ENCODE results near the gene RBP7.

DNA sequence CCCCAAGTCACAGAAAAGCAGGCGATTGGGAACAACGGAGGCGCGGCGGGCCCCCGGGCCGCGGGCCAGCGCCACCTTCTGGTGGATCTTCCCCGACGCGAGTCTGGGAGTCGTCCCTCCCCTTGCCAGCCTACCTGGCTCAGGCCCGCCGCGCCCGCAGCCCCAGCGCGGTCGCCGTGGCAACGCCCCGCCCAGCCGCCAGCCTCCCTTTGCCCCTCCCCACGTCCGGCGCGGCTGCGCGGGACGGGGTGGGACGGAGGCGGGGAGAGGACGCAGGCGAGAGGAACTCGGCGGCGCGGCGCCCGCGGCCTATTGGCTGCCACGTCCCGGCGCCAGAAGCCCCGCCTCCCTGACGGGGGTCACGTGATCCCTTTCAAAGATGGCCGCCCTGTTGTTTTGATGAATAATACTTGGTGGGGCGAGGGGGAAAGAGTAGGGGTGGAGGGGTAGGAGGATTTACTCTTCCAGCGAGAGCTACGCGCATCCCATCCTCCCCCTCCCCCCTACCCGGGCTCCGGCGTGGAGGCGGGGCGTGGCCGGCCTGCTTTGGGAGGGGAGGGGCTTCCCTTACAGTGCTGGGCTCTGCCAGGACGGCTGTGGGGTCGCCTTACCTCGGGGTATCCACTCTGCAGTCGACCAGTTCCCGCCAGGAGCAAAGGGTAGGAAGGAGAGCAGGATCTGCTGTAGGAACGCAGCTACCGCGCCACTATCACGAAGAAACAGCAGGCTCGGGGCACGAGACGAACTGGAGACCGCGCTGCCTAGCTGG is 35.7 kb downstream of the RBP7 start, which contains the start of gene UBE4B:
- TF ChIP-seq, protein P1, sequence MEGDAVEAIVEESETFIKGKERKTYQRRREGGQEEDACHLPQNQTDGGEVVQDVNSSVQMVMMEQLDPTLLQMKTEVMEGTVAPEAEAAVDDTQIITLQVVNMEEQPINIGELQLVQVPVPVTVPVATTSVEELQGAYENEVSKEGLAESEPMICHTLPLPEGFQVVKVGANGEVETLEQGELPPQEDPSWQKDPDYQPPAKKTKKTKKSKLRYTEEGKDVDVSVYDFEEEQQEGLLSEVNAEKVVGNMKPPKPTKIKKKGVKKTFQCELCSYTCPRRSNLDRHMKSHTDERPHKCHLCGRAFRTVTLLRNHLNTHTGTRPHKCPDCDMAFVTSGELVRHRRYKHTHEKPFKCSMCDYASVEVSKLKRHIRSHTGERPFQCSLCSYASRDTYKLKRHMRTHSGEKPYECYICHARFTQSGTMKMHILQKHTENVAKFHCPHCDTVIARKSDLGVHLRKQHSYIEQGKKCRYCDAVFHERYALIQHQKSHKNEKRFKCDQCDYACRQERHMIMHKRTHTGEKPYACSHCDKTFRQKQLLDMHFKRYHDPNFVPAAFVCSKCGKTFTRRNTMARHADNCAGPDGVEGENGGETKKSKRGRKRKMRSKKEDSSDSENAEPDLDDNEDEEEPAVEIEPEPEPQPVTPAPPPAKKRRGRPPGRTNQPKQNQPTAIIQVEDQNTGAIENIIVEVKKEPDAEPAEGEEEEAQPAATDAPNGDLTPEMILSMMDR (IDR thresholded peaks at IDR 0.05; ENCODE audit: poor library complexity, severe bottlenecking) = peak; percentile 99
- TF ChIP-seq EZH2 (IDR thresholded peaks at IDR 0.05; ENCODE audit: borderline replicate concordance, insufficient read depth, low read length, poor library complexity, severe bottlenecking) (no peak), POLR2AphosphoS5 (IDR thresholded peaks at IDR 0.05) (peak; percentile 72), RAD21 (conservative IDR thresholded peaks at IDR 0.05) (peak; percentile 84), EP300 (conservative IDR thresholded peaks at IDR 0.05; ENCODE audit: poor library complexity, severe bottlenecking) (peak; percentile 18), TAF1 (IDR thresholded peaks at IDR 0.05; ENCODE audit: low read depth) (peak; percentile 60), MXI1 (conservative IDR thresholded peaks at IDR 0.05; ENCODE audit: poor library complexity, severe bottlenecking) (peak; percentile 71), SMC3 (conservative IDR thresholded peaks at IDR 0.05; ENCODE audit: poor library complexity) (peak; percentile 92)
- TF ChIP-seq, protein P2, sequence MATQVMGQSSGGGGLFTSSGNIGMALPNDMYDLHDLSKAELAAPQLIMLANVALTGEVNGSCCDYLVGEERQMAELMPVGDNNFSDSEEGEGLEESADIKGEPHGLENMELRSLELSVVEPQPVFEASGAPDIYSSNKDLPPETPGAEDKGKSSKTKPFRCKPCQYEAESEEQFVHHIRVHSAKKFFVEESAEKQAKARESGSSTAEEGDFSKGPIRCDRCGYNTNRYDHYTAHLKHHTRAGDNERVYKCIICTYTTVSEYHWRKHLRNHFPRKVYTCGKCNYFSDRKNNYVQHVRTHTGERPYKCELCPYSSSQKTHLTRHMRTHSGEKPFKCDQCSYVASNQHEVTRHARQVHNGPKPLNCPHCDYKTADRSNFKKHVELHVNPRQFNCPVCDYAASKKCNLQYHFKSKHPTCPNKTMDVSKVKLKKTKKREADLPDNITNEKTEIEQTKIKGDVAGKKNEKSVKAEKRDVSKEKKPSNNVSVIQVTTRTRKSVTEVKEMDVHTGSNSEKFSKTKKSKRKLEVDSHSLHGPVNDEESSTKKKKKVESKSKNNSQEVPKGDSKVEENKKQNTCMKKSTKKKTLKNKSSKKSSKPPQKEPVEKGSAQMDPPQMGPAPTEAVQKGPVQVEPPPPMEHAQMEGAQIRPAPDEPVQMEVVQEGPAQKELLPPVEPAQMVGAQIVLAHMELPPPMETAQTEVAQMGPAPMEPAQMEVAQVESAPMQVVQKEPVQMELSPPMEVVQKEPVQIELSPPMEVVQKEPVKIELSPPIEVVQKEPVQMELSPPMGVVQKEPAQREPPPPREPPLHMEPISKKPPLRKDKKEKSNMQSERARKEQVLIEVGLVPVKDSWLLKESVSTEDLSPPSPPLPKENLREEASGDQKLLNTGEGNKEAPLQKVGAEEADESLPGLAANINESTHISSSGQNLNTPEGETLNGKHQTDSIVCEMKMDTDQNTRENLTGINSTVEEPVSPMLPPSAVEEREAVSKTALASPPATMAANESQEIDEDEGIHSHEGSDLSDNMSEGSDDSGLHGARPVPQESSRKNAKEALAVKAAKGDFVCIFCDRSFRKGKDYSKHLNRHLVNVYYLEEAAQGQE (IDR thresholded peaks at IDR 0.05; ENCODE audit: borderline replicate concordance) = peak; percentile 66

Measured in neural cell (in vitro differentiated cells).